Measurements from ENCODE around the gene GGT6.

DNA sequence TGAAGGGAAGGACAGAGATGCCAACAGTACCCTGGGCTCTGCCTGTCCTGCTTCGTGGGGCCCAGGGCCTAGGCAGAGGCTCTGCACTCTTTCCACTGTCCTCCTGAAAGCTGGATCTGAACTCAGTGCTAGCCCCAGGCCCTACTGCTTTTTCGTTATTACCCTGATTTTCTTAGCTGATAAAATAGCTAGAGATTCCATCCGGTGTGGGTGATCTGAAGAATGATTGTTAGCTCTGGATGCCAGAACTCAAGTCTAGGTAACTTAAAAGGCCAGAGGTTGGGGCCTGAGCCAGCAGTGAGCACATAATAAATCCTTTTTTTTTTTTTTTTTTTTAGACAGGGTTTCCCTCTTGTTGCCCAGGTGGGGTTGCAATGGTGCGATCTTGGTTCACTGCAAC is 3.4 kb downstream of the GGT6 start:
- TF ChIP-seq, protein P1, sequence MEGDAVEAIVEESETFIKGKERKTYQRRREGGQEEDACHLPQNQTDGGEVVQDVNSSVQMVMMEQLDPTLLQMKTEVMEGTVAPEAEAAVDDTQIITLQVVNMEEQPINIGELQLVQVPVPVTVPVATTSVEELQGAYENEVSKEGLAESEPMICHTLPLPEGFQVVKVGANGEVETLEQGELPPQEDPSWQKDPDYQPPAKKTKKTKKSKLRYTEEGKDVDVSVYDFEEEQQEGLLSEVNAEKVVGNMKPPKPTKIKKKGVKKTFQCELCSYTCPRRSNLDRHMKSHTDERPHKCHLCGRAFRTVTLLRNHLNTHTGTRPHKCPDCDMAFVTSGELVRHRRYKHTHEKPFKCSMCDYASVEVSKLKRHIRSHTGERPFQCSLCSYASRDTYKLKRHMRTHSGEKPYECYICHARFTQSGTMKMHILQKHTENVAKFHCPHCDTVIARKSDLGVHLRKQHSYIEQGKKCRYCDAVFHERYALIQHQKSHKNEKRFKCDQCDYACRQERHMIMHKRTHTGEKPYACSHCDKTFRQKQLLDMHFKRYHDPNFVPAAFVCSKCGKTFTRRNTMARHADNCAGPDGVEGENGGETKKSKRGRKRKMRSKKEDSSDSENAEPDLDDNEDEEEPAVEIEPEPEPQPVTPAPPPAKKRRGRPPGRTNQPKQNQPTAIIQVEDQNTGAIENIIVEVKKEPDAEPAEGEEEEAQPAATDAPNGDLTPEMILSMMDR (IDR thresholded peaks at IDR 0.05): no peak
- TF ChIP-seq RCOR1 (IDR thresholded peaks at IDR 0.05; ENCODE audit: low read length): no peak
- TF ChIP-seq, protein P2, sequence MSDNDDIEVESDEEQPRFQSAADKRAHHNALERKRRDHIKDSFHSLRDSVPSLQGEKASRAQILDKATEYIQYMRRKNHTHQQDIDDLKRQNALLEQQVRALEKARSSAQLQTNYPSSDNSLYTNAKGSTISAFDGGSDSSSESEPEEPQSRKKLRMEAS (IDR thresholded peaks at IDR 0.05; ENCODE audit: low read depth): no peak

Measured in SK-N-SH (cell line).